Upper lobe of left lung (tissue), 4 donors: ENCODE results near the gene TSPAN16.

Source experiments
- CTCF ChIP-seq, 6 experiments: fragments of 450-650 bp in 4 of 6; fragments of 200-600 bp in 2 of 6; sonication (generic) in 2 of 6; IDR thresholded peaks; one replicate each; pipeline ENCODE4 v1.5.1; 2016 to 2019; ENCODE audit warnings: antibody characterized with exemption in 6 of 6
- EP300 ChIP-seq, 4 donors: sonication (generic); formaldehyde crosslinking; IDR thresholded peaks; one replicate each; pipeline ENCODE4 v1.5.1; 2017; ENCODE audit warnings: antibody characterized with exemption in 4 of 4, control low read depth in 2 of 4
- POLR2A ChIP-seq, 4 donors: fragments of 450-650 bp; IDR thresholded peaks; one replicate each; pipeline ENCODE4 v1.5.1; 2016 to 2017; ENCODE audit warnings: antibody characterized with exemption in 4 of 4, mild to moderate bottlenecking in 2 of 4
- POLR2AphosphoS5 ChIP-seq, 2 donors: sonication (generic); formaldehyde crosslinking; IDR thresholded peaks; one replicate each; pipeline ENCODE4 v1.5.1; 2017; ENCODE audit warnings: antibody characterized with exemption in 2 of 2

- TF ChIP-seq EP300 (IDR thresholded peaks at IDR 0.05) = no peak
- no peak for TF ChIP-seq POLR2AphosphoS5 (IDR thresholded peaks at IDR 0.05)
- no peak for TF ChIP-seq CTCF (IDR thresholded peaks at IDR 0.05)
- no peak for TF ChIP-seq POLR2A (IDR thresholded peaks at IDR 0.05)
These were observed 60.1 kb downstream of the TSPAN16 start for GRCh38 chr19:11356074-11356397.
